Right kidney (tissue), 1 donor: ENCODE results near the gene PLEKHA5.
"Not testable (repeated sequence)": the region's sequence is repeated elsewhere in the genome, so short reads cannot be mapped to it uniquely, and the experiment has no call there.

Experiments used
- DNase-seq: peaks from one replicate; pipeline ENCODE4 v3.0.0-alpha.2; 2016

Gene PLEKHA5

DNA sequence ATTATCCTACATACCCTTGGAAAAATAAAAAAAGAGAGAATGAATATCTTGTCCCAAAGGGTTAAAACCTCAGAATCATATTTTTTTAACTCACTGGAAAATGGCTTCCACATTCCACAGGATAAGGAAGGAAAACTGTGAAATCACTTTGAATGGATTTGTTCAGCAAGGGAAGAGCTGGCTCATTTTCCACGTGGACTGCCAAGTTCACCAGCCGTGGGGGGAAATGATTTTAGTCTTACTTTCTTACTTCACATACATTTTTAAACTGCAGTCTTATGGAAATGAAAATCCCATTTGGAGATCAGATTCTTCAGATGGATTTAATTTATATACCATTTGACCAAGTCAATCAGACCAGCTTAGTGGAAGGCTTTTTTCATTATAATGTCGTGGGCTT, 279.8 kb downstream of the PLEKHA5 start:
- no peak for DNase-seq

DNA sequence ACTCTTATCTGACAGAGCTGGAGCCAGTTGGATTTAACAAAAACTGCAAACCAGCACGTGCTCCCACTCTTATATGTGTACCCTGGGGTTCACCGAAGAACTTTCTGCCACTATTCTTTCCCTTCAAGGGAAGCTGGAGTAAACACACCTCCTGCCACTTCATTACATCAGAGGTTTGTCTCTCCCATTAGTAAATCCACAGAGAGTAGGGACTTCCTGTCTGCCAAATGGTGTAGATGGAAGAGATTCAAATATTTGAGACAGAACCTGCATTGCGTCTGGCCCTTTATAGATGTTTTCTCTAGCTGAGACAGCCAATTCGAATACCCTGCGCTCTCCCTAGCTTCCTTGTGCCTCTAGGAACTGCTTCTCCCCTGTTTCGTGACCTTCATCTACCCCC, 280.7 kb downstream of the PLEKHA5 start:
- DNase-seq, result no peak

GRCh38 chr12:19410629-19411185, 281.2 kb downstream of the PLEKHA5 start:
- no peak for DNase-seq

DNA sequence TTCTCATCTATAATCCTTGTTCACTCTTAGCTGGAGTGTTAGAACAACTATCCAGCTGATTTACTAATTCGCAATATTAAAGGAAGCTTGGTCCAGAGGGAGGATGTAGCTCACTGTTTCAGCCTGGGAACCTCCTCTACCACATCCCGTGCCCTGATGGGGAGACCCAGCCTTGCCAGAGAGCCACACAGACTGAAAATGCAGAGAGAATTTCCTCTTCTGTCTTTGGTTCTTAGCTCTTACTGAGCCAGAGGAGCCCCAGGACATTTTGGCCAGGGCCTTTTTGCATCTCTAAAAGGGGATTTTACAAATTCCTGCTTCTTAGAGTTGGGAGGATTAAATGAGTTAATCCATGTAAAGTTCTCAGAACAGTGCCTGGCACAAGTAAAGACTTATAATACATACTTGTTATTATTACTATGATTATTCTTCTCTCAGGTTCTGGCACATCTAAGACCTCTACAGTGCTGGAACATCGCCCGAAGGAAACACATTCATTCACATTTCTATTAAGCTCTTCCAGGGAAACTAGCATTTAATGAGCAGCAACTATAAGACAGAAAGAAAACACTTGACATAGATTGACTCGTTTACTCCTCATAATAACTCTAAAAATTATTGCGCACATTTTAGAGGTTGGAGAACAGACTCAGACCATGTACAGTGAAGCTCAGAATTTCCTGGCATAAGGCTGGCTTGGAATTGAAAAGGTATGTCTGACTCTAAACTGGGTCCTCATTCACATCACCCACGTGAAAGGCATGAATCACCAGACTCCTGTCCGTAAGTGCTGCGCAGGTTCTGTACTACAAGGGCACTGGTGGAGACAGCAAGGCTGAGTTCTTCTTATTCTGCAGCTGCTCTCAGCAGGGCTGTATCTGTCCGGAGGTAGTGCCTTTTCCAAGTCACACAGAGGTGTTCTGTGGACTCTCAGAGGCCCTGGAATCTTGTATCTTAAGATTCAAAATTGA, 282.0 kb downstream of the PLEKHA5 start:
- DNase-seq, result no peak

- no peak for DNase-seq
These were observed 283.3 kb downstream of the PLEKHA5 start for GRCh38 chr12:19412844-19413243.

- DNase-seq, result not testable (repeated sequence)
These were observed 284.0 kb downstream of the PLEKHA5 start for GRCh38 chr12:19413582-19413981.

DNA sequence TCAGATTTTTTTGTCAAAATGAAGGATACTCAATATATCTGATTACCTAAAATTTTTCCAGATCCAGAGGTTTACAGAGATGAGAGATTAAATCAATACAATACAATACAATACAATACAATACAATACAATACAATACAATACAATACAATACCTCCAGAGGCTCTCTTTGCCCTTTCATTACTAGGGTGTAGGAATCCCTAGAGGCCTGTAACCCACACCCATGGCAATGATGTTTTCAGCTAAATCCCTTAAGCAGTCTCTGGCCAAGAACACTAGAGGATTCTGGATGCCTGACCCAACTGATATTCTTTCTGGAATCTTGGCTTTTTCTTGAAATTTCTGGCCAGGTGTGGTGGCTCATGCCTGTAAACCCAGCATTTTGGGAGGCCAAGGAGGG, 286.0 kb downstream of the PLEKHA5 start:
- DNase-seq, result no peak

- DNase-seq, result no peak
These were observed 289.6 kb downstream of the PLEKHA5 start for GRCh38 chr12:19419086-19419485.

DNA sequence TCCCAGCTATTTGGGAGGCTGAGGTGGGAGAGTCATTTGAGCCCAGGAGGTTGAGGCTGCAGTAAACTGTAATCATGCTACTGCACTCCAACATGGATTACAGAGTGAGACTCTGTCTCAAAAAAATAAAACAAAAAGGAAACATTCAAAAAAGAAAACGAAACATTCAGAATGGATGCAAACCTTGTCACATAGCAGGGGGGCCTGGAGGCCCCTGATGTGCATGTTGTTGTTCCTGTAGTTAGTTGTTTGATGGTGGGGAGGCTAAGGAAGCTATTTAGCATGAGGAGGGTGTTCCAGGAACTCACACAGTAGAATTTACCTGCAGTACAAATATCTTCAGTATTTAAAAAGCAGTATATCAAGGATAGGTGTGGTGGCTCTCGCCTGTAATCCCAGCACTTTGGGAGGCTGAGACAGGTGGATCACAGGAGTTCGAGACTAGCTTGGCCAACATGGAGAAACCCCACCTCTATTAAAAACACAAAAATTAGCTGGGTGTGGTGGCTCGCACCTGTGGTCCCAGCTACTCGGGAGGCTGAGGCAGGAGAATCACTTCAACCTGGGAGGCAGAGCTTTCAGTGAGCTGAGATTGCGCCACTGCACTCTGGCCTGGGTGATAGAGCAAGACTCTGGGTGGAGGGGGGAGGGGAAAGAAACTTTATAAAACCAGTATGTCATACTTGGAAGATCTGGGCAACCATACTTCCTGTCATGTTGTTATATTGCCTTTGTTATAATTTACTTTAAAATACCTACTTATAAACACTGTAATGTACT, 292.2 kb downstream of the PLEKHA5 start:
- DNase-seq, result no peak

GRCh38 chr12:19423166-19423930, 293.8 kb downstream of the PLEKHA5 start:
- DNase-seq, result no peak
